ELR (cell line): ENCODE results near the gene FAM47E.
A peak's percentile ranks its signal among the peaks of the same experiment; 100 is the strongest.

ENCODE experiments used
- DNase-seq: peaks from one replicate; pipeline ENCODE4 v3.0.0-alpha.2; 2015; ENCODE audit warnings: low read depth

Gene FAM47E

GRCh38 chr4:76301775-76302162 lies 50.2 kb downstream of the FAM47E start:
- DNase-seq: no peak

- no peak for DNase-seq
Observed at GRCh38 chr4:76302826-76303438, 51.4 kb downstream of the FAM47E start.

GRCh38 chr4:76305033-76305687 lies 53.6 kb downstream of the FAM47E start:
- no peak for DNase-seq

DNA sequence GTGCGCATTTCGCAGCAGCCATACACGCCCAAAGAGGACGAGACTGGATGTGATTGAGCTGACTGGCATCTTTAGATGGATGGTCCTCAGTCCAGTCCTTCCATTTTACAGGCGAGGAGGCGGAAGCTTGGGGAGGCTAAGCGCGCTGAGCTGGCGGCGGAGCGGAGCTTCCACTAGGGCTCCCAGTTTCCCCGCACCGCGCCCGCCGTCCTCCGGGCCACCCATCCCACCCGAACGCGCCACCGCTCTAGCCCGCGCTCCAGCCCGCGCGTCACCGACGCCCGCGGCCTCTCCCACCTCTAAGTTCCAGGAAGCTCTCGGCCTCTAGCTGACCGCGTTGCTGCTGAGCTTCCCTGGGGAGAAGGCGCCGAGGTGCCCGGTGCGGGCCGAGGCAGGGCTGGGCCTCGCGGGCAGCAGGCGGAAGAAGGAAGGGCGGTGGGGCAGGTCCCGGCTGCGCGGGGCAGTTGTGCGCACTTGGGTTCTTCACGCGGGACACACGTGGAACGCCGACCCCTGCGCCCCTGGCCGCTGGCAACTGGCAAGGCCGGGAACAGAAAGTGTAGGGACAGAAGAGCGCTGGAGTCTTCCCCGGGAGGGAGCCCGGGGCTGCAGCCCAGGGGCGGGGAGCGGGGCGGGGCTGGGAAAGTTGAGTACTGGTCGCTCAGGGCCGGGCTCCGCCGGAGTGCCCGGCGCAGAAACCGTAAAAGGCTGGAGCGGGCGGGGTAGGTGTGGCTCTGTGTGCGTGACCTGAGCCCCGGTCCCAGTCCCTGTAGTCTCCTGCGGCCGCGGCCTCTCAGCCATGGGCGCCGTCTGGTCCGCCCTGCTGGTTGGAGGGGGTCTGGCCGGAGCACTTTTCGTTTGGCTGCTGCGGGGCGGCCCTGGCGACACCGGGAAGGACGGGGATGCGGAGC lies 54.7 kb downstream of the FAM47E start, which contains the start of gene STBD1:
Gene STBD1, plus strand, starts transcription at position 763 of the 911 bp plus-strand sequence. Its CDS starts 37 bp downstream, at position 800.
- DNase-seq: peak; percentile 68

GRCh38 chr4:76306882-76307659 lies 55.5 kb downstream of the FAM47E start:
- peak; percentile 69 for DNase-seq

- DNase-seq: no peak
Observed at GRCh38 chr4:76307660-76308014, 56.1 kb downstream of the FAM47E start.

- no peak for DNase-seq
Observed at GRCh38 chr4:76308548-76308947, 57.0 kb downstream of the FAM47E start.

- DNase-seq: no peak
Observed at GRCh38 chr4:76309939-76310550, 58.5 kb downstream of the FAM47E start.

DNA sequence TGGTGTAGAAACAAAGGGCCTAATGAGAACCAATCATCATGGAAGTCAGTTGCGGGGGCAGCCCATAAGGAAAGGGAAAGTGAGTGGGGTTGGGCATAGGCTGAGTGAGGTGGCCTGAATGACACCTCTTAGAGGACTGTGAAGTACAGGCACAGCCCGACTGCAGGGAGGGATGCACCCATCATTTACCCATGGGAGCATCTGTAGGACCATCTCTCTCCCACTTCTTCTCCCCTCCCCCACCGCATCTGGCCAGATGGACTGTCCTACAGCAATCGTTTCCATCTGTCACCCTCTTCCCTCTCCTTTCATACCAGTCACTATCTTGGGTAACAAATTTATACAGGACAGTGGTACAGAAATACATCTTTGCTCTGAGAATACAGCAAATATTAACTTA lies 59.2 kb downstream of the FAM47E start:
- no peak for DNase-seq

DNA sequence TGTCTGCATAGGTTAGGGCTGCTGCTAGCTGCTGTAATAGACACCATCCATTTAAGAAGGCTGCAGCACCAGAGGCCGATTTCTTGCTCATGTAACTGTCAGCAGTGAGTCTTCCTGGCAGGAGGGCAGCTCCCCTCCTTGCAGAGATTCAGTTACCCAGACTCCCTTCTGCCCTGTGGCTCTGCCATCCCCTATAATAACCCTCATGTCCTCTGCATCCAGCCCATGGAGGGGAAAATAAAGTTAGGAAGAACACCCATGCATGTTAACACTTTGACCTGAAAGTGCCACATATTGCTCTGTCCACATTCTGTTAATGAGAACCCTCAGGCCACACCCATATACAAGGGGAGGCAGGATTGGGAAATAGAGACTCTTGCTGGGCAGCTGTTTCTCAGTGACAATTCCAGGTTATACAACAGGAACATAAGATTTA lies 60.4 kb downstream of the FAM47E start:
- DNase-seq: no peak

- no peak for DNase-seq
Observed at GRCh38 chr4:76312457-76312856, 60.9 kb downstream of the FAM47E start.

- DNase-seq: no peak
Observed at GRCh38 chr4:76313547-76313946, 62.0 kb downstream of the FAM47E start.

DNA sequence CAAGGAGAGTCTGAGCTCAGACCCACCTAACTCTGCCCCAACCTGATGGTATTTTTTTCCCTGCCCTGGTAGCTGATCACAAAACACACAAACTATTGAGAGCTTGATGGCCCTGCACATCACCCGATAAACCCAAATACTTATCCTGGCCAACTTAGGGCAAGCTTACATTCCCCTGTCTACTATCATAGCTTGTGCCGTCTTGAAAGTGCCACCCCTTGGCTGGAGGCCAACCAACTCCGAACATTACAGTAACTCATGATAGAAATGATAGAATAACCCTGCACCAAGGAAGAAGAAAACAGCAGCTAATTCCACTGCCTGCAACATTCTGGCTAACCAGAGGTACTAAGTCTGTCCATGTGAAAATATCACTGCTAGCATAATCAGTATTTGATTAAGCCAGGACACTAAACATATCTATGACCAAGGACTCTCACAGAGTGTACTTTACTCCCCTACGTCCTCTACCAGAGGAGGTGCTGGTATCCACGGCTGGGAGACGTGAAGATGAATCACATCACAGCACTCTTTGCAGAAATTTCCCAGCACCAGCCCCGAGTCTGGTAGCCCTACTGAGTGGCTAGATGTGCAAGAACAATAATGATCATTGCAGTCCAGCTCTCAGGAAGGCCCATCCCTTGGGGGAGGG lies 63.9 kb downstream of the FAM47E start:
- DNase-seq: no peak

DNA sequence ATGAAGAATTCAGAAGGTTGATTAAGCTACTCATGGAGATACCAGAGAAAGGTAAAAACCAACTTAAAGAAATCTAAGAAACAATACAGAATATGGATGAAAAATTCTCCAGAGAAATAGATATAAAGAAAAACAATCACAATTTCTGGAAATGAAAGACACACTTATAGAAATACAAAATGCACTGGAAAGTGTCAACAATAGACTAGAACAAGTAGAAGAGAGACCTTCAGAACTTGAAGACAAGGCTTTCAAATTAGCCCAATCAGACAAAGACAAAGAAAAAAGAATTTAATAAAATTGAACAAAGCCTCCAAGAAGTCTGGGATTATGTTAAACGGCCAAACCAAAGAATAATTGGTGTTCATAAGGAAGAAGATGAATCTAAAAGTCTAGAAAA lies 64.6 kb downstream of the FAM47E start:
- DNase-seq: no peak

- no peak for DNase-seq
Observed at GRCh38 chr4:76322236-76322635, 70.7 kb downstream of the FAM47E start.

DNA sequence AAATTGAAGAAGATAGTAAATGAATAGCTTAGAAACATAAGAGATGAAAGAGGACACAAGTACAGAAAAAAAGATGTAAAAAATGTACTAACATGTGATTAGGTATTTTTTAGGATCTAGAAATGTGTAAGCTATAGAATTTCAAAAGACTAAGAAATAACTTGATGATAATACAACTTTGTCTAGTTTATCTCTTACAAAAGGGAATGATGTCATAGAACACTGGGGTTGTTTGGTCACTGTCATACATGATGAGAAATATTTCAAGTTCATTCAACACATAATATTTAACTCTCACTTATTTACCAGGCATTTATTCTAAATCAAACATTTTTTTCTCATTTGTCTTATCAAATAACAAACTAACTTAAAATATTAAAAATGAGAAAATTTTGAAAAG lies 73.6 kb downstream of the FAM47E start:
- DNase-seq: no peak

DNA sequence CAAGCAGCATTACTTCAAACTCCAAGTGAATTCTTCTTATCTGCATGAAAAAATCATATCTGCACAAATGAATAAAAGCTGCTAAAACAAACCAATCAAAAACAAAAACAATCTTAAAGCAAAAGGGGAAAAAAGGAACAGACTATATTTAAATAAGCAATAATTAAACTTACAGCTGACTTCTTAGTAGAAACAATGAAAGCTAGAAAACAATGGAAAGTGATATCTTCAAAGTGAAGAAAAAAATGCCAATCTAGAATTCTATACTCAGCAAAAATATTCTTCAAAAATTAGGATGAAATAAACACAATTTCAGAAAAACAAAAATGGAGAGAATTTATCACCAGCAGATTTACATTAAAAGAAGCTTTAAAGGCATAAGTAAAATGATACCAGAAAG lies 75.0 kb downstream of the FAM47E start:
- DNase-seq: no peak
